ENCODE results near the gene SH3BP5.

SH3BP5 gene

DNA sequence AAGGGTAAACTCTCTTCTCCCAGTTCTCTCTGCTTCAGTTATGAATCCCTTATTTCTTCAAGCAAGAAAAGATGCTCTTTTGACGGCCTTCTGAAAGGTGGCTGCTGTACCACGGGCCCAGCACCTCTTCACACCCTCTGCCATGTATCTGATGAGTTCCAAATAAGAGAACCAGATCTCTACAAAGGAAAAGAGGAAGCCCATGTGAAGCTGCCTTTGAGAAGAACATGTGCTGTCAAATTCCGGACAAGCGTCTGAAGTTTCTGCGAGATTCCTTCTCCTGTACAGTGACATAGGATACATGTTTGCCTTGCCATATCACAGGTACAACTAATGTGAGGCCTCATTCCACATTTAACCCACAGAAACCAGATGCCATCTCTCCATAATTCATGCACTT lies 59.2 kb downstream of the SH3BP5 start:
- no peak for DNase-seq (ENCODE audit: low spot score)

DNA sequence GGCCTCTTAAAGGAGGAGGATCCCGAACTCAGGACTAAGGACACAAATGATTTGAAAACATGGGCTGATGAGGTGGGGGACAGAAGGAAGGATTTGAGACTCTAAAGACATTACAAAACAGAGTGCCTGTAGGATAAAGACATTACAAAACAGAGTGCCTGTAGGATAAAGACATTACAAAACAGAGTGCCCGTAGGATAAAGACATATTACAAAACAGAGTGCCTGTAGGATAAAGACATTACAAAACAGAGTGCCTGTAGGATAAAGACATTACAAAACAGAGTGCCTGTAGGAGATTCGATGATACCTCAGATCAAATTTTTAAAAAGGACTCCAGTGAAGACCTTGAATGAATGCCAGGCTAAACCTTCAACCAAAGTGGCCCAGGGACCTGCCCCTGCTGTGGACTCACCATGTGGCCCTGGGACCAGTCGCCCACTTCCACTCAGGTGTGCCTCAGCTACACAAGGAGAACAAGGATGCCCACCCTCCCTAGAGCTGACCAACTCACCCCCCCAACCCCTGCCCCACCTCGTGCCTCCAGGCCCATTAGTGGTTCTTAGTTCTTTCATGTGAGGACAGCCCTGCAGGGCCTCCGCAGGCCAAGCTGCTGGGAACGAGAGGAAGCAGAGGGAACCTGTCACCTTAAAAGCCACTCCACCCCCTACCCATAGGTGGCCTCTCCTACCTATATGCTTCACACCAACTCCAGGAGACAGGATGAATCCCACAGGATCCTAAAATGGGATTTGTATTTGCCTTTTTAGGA lies 59.8 kb downstream of the SH3BP5 start:
- no peak for DNase-seq (ENCODE audit: low spot score)

GRCh38 chr3:15271785-15272381 lies 60.5 kb downstream of the SH3BP5 start:
- DNase-seq (ENCODE audit: low spot score) = no peak

DNA sequence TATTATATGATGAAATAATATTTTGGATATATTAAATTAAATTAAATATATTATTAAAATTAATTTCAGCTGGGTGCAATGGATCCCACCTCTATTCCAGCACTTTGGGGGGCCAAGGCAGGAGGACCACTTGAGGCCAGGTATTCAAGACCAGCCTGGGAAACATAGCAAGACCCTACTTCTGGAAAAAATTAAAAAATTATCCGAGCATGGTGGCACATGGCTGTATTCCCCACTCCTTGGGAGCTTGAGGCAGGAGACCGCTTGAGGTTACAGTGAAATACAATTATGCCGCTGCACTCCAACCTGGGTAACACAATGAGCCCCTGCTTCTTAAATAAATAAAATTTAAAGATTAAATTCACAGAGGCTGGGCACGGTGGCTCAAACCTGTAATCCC lies 61.4 kb downstream of the SH3BP5 start:
- no peak for DNase-seq (ENCODE audit: low spot score)

DNA sequence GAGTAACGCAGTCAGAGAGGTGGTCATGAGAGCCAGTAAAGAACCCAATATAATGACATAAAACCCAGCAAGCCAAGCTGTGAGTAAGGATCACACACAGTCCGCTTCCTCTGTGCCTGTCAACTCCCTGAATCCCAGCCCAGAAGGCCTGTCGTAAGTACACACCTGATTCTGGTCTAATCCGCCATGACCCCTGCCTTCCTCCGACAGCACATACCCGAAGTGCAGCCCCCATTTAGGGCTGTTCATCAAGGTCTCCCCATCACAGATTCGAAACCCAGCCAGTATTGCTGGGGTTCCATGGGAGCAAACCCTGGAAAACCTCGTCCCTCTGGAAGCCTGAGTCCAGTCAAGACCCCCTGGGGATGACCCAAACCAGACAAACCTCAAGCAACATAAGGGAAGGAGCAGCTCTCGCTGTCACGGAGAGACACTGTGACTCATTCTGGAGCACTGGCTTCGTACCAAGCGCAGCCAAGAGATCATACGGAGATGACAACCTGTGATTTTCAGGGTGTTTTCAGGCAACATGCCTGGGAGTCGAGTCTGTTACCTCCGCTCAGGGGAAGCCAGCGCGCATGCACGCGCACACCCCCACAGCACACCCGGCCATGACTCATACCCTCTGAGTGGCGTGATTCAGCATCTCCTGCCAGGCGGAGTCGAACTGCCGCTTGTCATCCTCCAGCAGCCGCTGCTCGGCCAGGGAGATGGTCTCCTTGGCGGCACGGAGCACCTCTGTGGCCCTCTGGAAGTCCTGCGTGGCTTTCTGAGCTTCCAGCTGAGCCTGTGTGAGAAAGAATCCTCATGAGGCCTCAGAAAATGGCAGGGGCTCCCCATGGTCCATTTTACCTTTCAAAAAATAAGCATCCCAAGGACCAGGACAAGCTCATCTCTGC lies 63.0 kb downstream of the SH3BP5 start:
- no peak for DNase-seq (ENCODE audit: low spot score)

DNA sequence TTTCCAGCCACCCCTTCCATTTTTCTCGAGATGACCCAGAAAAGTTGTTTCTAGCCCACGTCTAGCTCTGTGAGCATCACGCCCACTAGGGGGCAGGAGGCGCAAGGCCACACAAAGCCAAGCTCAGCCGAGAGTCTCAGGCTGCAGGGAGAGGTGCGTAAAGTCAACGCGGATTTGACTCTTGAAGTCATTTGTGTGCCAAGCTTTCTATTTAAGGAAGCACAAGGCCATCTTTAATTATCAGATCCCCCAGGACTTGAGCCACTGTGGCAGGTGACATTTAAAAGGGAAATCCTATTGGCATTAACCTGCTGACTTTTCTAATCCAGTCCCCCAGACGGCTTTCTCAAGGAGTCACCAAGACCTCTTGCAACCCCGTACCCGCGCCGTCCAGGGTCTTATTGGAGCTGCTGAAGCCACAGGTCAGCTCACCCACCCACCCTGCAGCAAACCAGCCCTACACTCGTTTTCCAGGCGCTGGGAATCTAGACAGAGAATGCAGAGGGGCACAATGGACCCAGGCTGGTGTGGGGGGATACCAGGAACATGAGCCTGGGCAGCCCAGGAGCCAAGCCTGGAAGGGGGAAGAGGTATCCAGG lies 64.3 kb downstream of the SH3BP5 start:
- peak; percentile 89 for DNase-seq (ENCODE audit: low spot score)

GRCh38 chr3:15267502-15267901 lies 64.9 kb downstream of the SH3BP5 start:
- no peak for DNase-seq (ENCODE audit: low spot score)

- DNase-seq (ENCODE audit: low spot score) = no peak
Measured at GRCh38 chr3:15266510-15267376, 65.6 kb downstream of the SH3BP5 start.

DNA sequence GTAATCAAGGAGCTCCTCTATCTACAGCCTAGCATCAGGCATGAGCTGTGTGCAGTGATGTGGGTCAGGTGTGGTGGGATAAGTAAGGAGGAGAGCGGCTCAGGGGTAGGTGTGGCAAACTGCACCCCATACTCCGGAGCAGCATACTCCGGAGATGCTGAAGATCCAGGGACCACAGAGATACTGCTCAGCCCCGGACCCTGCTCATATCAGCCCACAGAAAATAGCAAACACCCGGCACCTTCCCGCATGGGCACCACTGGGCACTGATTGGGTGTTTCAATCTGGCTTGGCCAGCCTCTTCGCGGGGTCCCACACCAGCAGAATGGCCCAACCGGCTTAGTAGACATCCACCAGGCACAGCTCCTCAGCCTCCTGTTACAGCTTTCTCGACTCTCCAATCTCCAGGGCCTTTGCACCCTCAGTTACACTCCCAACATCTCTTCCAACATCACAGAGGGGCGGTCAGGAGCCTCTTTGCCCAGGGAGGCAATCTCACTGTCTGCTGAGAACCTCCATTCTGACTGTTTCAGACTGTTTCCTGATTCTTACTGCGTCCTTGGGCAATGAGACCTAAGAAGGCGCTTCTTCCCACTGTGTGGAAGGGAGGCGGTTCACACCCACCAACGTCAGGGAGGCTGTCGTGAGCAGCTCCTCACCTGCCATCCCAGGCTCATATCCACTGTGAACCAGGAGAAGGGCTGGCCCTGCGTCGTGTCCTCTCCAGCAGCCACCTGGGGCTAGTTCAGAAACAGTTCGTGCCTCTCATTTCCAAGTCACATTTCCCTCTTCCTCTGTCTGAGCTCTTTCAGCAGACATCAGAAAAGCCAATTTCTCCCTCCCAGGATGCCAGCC lies 66.5 kb downstream of the SH3BP5 start:
- no peak for DNase-seq (ENCODE audit: low spot score)

DNA sequence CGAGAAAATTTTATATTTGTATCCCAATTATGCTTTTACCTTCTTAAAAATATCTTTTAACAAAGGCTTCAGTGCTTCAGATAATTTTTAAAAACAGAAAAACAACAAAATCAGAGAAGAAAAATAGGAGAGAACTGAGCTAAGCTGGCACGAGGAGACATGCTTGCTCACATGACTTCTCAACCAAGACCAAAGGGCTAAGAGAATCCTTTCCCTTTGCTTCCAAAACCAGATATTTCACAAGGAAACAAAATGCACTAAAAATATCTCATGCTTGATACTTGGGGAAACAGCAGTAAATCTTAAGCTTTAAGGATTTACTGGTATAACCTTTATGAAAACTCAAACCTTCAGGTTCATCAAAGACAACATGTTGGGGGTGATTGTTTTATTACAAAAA lies 67.9 kb downstream of the SH3BP5 start:
- no peak for DNase-seq (ENCODE audit: low spot score)

DNA sequence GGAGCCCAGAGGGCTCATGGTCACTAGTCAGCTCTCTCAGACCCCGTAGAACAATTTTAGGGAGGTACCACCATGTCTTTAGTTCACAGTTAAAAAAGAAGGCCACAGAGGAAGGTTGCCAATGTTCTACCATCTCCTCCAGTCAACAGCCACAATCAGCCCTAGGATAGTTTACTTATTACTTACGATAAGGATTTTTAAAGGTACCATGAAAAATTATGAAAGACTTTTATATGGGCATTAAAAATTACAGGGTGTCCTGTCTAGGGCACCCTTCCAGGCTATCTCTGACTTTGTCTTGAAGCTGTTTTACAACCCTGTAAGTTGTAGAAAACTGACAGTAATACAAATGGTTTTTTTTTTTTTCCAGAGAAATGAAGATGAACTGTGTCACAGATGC lies 68.5 kb downstream of the SH3BP5 start:
- DNase-seq (ENCODE audit: low spot score) = no peak

GRCh38 chr3:15263120-15263519 lies 69.3 kb downstream of the SH3BP5 start:
- DNase-seq (ENCODE audit: low spot score) = no peak

DNA sequence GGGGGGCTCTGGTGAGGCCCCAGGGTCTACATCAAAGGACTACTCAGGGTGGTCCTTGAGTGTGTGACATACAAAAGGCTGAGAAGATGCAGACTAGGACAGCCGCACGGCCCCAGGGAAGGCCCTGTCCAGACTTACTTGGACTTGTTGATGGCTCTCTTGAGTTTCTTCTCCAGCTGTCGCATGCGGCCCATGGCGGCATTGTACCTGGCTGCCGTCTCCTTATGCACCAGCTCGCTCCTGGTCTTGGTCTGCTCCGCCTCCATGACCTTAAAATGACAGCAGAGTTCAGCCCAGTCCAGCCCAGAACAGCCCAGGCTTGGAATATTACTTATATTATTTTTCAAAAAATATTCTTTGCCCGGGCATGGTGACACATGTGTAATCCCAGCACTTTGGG lies 70.4 kb downstream of the SH3BP5 start:
- DNase-seq (ENCODE audit: low spot score) = no peak

DNA sequence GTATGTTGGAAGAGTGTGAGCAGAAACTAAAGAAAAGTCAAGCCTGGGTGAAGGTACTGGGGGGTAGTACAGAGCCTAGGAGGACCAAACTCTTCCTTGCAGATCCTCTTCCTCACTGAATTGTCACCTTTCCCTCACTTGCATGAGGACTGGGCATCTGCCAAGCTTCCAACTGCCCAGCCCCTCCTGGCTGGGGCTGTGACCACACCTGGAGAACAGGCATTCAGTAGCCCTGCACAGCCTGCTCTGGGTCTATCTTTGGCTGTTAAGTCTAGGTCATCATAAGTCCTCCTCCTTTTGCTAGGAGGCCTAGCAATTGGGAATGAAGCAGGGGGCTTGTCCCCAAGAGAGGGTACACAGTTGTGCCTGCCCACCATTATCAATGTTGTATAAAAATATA lies 71.1 kb downstream of the SH3BP5 start:
- no peak for DNase-seq (ENCODE audit: low spot score)

- no peak for DNase-seq (ENCODE audit: low spot score)
Measured at GRCh38 chr3:15260531-15260930, 71.9 kb downstream of the SH3BP5 start.

DNA sequence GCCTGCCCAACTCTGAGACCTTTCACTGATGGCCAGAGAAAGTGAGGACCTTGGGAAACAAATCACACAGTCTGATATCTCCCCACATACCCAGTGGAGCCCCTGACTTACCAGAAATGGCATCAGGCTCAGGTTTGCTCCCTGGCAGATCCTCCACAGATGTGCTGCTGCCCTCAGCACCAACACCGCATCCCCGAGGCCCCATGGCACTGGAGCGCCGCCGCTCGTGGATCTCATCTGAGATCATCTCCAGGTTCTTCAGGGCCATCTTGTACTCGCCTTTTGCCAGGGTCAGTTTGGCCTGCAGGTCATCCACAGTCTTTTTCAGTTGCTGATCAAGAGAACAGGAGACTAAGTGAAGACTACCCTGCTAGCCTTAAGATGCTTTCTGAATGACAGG lies 73.7 kb downstream of the SH3BP5 start:
- DNase-seq (ENCODE audit: low spot score) = no peak

- no peak for DNase-seq (ENCODE audit: low spot score)
Measured at GRCh38 chr3:15256861-15257341, 75.5 kb downstream of the SH3BP5 start.

- DNase-seq (ENCODE audit: low spot score) = no peak
Measured at GRCh38 chr3:15255215-15255614, 77.2 kb downstream of the SH3BP5 start.

DNA sequence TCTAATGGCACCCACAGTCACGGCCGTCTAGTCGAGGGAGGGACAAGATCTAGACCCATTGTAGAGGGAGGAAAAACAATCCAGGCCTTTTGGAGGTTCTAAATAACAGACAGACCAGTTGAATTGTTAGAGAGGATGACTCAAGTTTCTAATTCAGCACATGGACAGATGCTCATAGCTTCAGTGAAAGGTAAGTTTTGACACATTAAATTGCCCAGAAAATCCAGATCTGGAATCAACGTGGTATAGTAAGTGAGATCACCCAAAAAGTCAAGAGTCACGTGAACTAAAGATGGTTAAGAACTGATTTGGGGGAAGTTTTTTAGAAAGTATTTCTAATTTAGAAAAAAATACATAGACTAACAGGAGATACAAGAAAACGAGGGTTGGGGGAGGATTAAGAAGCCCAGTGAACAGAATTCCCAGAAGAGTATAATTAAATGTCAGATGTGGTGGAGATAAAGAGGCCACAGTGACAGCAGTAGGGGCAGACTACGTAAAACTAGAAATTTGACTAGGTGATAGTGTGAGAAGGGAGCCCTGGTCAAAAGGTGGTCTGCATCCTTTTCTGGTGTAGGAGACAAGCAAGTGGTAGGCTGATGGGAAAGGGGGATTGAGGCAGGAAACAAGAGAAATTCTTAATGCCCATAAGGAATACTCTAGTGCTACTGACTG lies 79.2 kb downstream of the SH3BP5 start:
- DNase-seq (ENCODE audit: low spot score) = no peak

GRCh38 chr3:15246186-15246585 lies 86.2 kb downstream of the SH3BP5 start:
- peak; percentile 42 for DNase-seq (ENCODE audit: low spot score)
